NCI-H345 treated with DMSO at 0.1 percent for 48 hours (cell line): ENCODE measurements around the gene TMC1.
"Not testable (repeated sequence)": the region's sequence is repeated elsewhere in the genome, so short reads cannot be mapped to it uniquely, and the experiment has no call there.

Experiments used
- DNase-seq: peaks from one replicate; lab custom pipeline; 2025; ENCODE audit not compliant: unreplicated experiment; lab: John Stamatoyannopoulos, UW

TMC1 gene

DNA sequence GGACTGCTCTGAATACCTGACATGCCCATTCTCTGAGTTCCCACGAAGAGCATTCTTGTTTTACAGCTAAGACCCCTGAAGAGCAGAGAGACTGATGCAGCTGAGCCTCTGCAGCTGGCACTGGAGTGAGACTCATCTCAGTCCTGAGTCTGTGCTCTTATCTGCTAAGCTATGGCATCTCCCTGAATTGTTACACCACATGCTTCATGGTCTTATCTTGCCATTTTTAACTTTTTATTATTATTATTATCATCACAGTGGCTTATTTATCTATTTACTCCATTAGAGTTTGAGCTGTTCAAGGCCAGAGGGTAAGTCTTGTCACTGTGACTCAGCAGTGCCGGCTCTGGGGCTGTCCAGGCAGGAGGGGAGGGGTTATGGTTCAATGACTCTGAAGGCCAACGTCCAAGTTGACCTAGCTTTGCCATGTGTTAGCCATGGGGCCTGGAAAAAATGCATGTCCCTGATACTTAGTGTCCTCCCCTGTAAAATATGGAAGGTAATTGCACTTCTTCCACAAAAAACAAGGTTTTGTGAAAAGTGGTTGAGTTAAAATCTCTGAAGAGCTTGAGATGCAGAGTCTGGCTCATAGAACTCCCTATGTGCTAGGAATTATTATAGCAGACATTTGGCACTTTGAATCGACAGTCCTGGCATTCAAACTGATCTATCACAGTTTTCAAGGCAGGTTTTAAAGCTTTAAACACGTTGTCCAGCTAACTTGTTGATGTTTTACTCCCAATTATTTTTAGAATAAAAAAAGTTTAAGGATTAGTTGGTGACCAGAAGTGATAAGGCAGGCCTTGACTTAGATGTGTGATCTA, 336.9 kb downstream of the TMC1 start:
- DNase-seq: no peak

GRCh38 chr9:72862788-72863187, 341.4 kb downstream of the TMC1 start:
- not testable (repeated sequence) for DNase-seq

DNA sequence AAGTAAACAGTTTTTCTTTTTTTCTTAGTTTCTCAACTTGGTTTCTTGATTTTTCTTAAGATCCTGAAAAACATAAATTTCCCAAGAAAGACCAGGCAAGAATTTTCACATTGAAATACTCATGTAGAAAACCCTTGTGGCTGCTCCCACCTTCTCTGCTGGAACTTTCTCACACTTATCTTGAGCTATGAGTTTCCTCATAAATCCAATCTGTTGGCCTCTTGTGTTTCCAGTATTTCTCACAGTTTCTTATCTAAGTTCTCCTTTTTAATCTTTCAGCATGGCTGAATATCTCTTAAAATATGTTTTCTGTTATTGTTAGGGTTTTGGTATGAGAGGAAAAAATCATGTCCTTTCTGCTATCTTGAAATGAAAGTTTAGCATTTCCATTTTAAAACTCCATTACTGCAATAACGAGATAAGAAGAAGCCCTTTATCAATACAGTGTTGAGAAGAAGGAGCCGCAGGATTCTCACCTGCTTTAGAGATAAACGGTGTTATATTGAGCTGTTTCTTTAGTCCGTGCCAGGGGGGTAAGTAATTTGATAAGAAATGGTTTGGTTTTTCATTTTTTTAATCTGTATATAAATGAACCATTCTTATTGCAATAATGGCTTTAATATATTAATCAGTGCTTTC, 342.2 kb downstream of the TMC1 start:
- no peak for DNase-seq

GRCh38 chr9:72864327-72864726, 342.9 kb downstream of the TMC1 start:
- no peak for DNase-seq

- DNase-seq: no peak
These were observed 350.3 kb downstream of the TMC1 start for GRCh38 chr9:72871685-72872084.

- DNase-seq: no peak
These were observed 351.3 kb downstream of the TMC1 start for GRCh38 chr9:72872718-72873117.

DNA sequence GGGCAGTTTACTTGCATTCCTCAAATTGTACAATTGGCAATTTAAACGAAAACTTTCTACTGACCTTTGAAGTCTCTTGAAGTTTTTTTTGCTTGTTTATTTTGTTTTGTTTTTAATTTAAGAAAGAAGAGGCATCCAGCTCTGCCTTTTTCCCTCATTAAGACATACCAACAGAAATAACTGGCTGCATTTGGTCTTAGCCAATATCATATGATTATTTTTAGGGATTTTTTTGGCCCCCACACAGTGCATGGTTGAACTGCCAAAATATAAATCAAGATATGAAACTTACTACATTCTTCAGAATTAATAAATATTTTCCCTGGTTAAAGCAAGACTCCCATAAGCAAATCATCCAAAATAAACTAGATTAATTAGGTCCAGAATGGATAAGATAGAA, 352.0 kb downstream of the TMC1 start:
- no peak for DNase-seq

DNA sequence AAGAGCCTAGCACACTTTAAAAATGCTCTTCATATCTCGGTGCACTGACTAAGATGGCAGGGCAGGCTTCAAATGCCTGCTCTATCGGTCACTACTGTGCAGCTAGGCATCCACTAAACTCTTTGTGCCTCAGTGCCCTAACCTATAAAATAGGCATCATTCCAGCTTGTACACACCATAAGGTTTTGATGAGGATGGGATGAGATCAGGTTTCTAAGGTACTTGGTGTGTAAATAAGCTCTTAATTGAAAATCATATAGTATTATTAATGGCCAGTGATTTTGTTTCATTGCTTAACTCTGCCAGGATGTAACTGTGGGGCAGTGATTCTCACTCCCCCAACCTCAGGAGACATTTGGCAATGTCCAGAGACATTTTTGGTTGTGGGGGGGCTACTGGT, 352.9 kb downstream of the TMC1 start:
- DNase-seq: no peak

DNA sequence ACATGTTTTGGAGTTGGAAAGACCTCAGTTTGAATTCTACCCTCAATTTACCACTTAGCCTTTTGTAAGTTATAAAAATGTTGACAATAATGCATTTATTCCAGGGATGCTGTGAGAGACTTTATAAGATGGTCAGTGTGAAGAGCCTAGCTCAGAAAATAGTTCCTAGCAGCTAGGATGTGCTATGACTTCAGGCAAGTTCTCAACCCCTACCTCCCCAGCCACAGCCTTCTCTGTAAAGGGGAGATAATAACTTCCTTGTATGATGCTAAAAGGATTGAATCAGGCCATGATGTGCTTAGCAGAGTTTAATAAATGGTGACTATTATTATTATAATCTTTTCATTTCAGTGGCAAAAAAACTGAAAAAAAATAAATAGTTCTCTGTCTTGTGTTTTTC, 353.8 kb downstream of the TMC1 start:
- DNase-seq: no peak

DNA sequence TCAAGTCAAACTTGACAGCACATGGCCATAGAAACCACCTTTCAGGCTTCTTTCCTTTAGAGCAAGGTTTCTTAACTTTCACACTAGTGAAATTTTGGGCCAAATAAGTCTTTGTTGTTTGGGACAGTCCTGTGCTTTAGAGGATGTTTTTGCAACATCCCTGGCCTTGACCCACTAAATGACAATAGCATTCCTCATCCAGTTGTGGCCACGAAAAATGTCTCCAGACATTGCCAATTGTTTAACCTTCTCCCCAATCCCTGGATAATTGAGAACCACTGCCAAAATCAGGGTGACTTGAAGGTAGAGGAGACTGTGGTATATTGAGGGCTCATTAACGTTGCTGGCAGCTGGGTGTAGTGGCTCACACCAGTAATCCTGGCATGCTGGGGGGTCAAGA, 359.4 kb downstream of the TMC1 start:
- no peak for DNase-seq

- DNase-seq: no peak
These were observed 360.8 kb downstream of the TMC1 start for GRCh38 chr9:72882117-72882775.

DNA sequence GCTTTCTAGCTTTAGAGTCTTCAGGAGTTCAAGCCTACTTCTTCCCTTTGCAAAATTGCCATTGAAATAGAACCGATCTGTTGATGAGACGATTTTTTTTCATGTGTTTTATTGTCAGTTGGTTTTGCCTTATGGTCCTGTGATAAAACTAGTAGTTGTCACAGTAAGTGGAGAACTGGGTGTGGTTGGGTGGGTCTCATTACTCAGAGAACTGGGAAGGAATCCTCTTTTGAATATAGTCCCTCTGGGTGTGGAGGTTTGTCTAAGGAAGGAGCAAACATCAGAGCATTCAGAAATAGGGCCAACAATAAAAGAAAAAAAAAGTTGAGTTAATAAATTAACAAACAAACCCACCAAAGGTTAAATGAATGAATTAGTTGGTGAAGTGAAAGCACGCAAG, 362.5 kb downstream of the TMC1 start:
- no peak for DNase-seq

DNA sequence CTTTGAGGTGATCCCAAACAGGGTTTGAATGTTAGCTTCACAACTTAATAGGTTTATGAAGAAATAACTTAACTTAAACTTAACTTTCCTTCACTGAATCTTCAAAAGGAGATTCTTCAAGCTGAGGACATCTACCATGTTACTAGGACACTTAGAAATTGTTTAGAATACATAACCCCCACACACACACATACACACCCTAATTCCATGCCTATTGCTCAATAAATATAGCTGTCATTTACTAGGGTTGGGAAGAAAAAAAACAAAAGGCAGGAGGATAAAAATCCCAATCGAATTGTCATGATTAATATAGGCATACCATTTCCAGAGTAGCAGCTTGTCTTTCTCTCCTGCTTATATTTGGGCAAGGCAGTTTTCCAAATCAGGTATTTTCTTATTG, 363.1 kb downstream of the TMC1 start:
- DNase-seq: no peak
